Activated naive CD4-positive, alpha-beta T cell treated with anti-CD3 and anti-CD28 coated beads, Interleukin-2, amount 10 ng/mL, durations not matched to agents 7 days and 5 days (primary cell): Measurements from ENCODE around the gene B3GALNT1.

Experiments
- CTCF ChIA-PET: fragments of 350-600 bp; sonication (Branson Sonifier 250); formaldehyde crosslinking; loops from one replicate; lab custom pipeline; 2021; ENCODE audit warnings: antibody characterized with exemption; lab: Charles Lee
- DNase-seq: peaks from one replicate; pipeline ENCODE4 v3.0.0-alpha.2; 2020
- H3K27ac Mint-ChIP-seq: one replicate; pipeline ENCODE4 v1.8.0; 2021; ENCODE audit warnings: mild to moderate bottlenecking, moderate library complexity, mixed read lengths
- H3K27me3 Mint-ChIP-seq: one replicate; pipeline ENCODE4 v1.8.0; 2021; ENCODE audit warnings: mild to moderate bottlenecking, mixed read lengths
- H3K36me3 Mint-ChIP-seq: one replicate; pipeline ENCODE4 v1.8.0; 2021; ENCODE audit warnings: mixed read lengths
- H3K4me1 Mint-ChIP-seq: one replicate; pipeline ENCODE4 v1.8.0; 2021; ENCODE audit warnings: mixed read lengths
- H3K4me3 Mint-ChIP-seq: one replicate; pipeline ENCODE4 v1.8.0; 2021; ENCODE audit warnings: mild to moderate bottlenecking, moderate library complexity, mixed read lengths
- H3K9me3 Mint-ChIP-seq: one replicate; pipeline ENCODE4 v1.8.0; 2021; ENCODE audit warnings: mixed read lengths

Gene B3GALNT1

GRCh38 chr3:161101609-161102008 lies 3.5 kb downstream of the B3GALNT1 start:
- Mint-ChIP-seq H3K27me3 (peaks cover 38% of the 10 kb centered on the region), H3K9me3 (no peaks in the 10 kb centered on the region), H3K4me1 (peaks cover 12% of the 10 kb centered on the region), H3K4me3 (no peak overlapping the region), H3K36me3 (peaks cover 3% of the 10 kb centered on the region), H3K27ac (no peak overlapping the region)
- DNase-seq, result no peak
- CTCF ChIA-PET, result interaction anchor here (1.0 kb wide), 1 partner anchor 19 kb away, joined by 5 read pairs; no protein-coding TSS in a partner anchor

DNA sequence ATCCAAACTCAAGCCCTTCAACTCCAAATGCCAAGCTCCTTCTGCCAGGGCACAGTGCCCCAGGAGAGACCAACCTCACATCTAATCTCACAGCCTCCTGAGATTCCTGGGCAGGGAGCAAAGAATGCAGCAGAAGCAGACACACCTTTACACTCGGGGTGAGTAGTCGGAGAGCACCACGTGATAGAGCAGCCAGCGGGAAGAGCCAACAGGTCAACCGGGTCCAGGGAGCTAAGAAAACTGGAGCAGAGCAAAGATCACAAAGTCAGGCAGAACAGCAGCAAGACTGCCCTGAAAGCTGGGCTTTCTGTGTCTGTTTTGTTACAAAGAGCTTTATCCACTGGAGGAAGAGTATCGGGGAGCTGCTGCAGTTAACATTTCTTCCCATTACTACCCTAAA lies 4.2 kb downstream of the B3GALNT1 start:
- peaks cover 12% of the 10 kb centered on the region for H3K4me1 Mint-ChIP-seq
- no peak for DNase-seq
- no peak overlapping the region for H3K27ac Mint-ChIP-seq
- H3K27me3 Mint-ChIP-seq, result peaks cover 38% of the 10 kb centered on the region
- peaks cover 3% of the 10 kb centered on the region for H3K36me3 Mint-ChIP-seq
- CTCF ChIA-PET, result interaction anchor here (1.0 kb wide), 1 partner anchor 19 kb away, joined by 5 read pairs; no protein-coding TSS in a partner anchor
- H3K4me3 Mint-ChIP-seq, result no peak overlapping the region
- H3K9me3 Mint-ChIP-seq, result no peaks in the 10 kb centered on the region

DNA sequence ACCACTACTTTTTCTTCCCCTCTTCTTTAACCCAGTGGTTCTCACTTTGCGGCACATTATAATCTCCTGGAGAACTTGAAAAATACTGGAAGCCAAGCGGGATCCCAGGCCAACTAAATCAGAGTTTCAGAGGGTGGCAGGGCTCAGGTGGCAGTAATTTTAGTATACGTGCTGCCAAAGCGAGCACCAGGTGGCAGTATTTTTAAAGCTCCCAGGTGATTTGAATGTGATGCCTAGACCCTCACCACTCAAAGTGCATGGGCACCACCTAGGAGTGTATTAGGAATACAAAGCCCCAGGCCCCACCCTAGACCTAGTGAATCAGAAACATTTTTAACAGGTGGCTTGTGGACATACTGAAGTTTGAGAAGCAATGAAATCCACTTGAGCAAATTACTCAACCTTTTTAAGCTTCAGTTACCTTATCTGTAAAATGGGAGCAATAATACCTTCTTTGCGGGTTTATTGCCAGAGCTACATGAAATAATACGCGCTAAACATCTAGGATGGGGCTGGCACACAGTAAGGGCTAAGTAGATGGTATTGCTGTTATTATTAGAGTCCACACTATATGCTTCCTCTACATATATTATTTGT lies 8.3 kb downstream of the B3GALNT1 start:
- Mint-ChIP-seq H3K27me3 (peaks cover 8% of the 10 kb centered on the region), H3K27ac (no peak overlapping the region), H3K4me3 (no peak overlapping the region), H3K9me3 (no peaks in the 10 kb centered on the region), H3K36me3 (no peaks in the 10 kb centered on the region), H3K4me1 (no peaks in the 10 kb centered on the region)
- CTCF ChIA-PET, result interaction anchor here (0.7 to 2.6 kb wide), 9 partner anchors 8 to 178 kb away, joined by 3 to 12 read pairs (median 4); partner anchors contain the start of gene B3GALNT1
- peak; percentile 51 for DNase-seq

DNA sequence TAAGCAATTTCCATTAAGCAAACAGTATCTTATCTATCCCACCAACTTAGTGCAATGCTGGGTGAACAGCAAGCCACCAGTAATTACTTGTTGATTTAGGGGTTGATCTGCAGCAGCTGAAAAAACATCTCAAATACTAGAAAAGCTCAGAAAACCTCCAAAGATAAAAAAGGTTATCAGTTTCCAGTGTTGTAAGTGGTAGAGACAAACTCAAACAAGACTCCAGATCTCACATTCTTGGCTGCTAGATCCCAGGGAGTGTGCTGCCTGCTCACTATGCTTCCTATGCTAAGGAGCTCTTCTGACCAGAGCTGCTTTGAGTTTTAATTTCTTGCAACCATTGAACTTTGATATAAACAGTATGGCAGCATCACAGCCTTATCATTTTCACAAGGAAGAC lies 11.3 kb downstream of the B3GALNT1 start:
- H3K27ac Mint-ChIP-seq, result no peak overlapping the region
- no peaks in the 10 kb centered on the region for H3K27me3 Mint-ChIP-seq
- H3K9me3 Mint-ChIP-seq, result no peaks in the 10 kb centered on the region
- no peak overlapping the region for H3K4me3 Mint-ChIP-seq
- peaks cover 2% of the 10 kb centered on the region for H3K36me3 Mint-ChIP-seq
- DNase-seq, result no peak
- H3K4me1 Mint-ChIP-seq, result no peaks in the 10 kb centered on the region
- CTCF ChIA-PET, result no interaction called here

- Mint-ChIP-seq H3K4me1 (peaks cover 17% of the 10 kb centered on the region), H3K27ac (no peak overlapping the region), H3K4me3 (no peak overlapping the region), H3K27me3 (peaks cover 6% of the 10 kb centered on the region), H3K36me3 (peaks cover 12% of the 10 kb centered on the region), H3K9me3 (no peaks in the 10 kb centered on the region)
- DNase-seq, result no peak
- CTCF ChIA-PET, result interaction anchor here (0.7 kb wide), 1 partner anchor 13 kb away, joined by 3 read pairs; no protein-coding TSS in a partner anchor
Observed at GRCh38 chr3:161084277-161084676, 20.9 kb downstream of the B3GALNT1 start.

DNA sequence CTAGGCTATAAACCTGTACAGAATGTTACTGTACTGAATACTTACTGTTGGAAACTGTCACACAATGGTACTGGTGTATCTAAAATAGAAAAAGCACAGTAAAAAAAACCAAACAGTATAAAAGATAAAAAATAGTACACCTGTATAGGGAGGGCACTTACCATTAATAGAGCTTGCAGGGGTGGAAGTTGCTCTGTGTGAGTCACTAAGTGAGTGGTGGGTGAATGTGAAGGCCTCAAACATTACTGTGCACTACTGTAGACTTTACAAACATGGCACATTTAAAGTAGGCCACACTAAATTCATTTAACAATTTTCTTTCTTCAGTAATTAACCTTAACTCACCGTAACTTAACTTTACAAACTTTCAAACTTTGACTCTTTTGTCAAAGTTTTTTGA lies 22.0 kb downstream of the B3GALNT1 start:
- H3K4me3 Mint-ChIP-seq, result no peak overlapping the region
- no peaks in the 10 kb centered on the region for H3K9me3 Mint-ChIP-seq
- H3K4me1 Mint-ChIP-seq, result peaks cover 20% of the 10 kb centered on the region
- no peak for DNase-seq
- H3K27ac Mint-ChIP-seq, result no peak overlapping the region
- H3K36me3 Mint-ChIP-seq, result peaks cover 12% of the 10 kb centered on the region
- H3K27me3 Mint-ChIP-seq, result peaks cover 6% of the 10 kb centered on the region
- CTCF ChIA-PET, result no interaction called here

- H3K4me3 Mint-ChIP-seq, result no peak overlapping the region
- H3K36me3 Mint-ChIP-seq, result peaks cover 12% of the 10 kb centered on the region
- no peak for DNase-seq
- peaks cover 31% of the 10 kb centered on the region for H3K4me1 Mint-ChIP-seq
- no peak overlapping the region for H3K27ac Mint-ChIP-seq
- peaks cover 9% of the 10 kb centered on the region for H3K27me3 Mint-ChIP-seq
- CTCF ChIA-PET, result interaction anchor here (1.2 kb wide), 1 partner anchor 19 kb away, joined by 5 read pairs; no protein-coding TSS in a partner anchor
- no peaks in the 10 kb centered on the region for H3K9me3 Mint-ChIP-seq
Observed at GRCh38 chr3:161082063-161082462, 23.1 kb downstream of the B3GALNT1 start.

DNA sequence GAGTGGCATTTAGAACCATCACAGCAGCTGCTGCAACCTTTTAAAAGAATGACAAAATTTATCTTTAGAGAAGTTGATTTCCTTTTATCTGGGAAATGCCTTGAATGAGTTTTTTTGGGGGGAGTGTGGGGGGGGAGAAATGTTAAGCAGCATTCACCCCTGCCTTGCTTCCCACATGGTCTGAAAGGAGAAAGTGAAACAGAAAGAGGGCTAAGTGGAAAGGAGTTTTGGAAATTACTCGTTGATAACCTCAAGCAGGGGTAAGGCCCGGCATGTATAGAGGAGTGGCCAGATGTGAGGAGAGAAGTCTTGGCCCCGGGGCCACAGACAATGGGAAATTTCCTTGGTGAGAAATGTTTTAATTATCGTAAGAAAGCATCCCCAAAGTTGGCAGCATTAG lies 23.5 kb downstream of the B3GALNT1 start:
- Mint-ChIP-seq H3K4me3 (no peak overlapping the region), H3K27me3 (peaks cover 10% of the 10 kb centered on the region), H3K9me3 (no peaks in the 10 kb centered on the region), H3K27ac (peak overlapping the region; percentile 55), H3K4me1 (peaks cover 31% of the 10 kb centered on the region), H3K36me3 (peaks cover 12% of the 10 kb centered on the region)
- CTCF ChIA-PET, result interaction anchor here (1.2 kb wide), 1 partner anchor 20 kb away, joined by 5 read pairs; no protein-coding TSS in a partner anchor
- no peak for DNase-seq

- Mint-ChIP-seq H3K27me3 (peaks cover 3% of the 10 kb centered on the region), H3K4me3 (no peak overlapping the region), H3K36me3 (peaks cover 2% of the 10 kb centered on the region), H3K4me1 (peaks cover 66% of the 10 kb centered on the region), H3K27ac (no peak overlapping the region), H3K9me3 (no peaks in the 10 kb centered on the region)
- no peak for DNase-seq
- CTCF ChIA-PET, result no interaction called here
Observed at GRCh38 chr3:161073181-161073580, 32.0 kb downstream of the B3GALNT1 start.

DNA sequence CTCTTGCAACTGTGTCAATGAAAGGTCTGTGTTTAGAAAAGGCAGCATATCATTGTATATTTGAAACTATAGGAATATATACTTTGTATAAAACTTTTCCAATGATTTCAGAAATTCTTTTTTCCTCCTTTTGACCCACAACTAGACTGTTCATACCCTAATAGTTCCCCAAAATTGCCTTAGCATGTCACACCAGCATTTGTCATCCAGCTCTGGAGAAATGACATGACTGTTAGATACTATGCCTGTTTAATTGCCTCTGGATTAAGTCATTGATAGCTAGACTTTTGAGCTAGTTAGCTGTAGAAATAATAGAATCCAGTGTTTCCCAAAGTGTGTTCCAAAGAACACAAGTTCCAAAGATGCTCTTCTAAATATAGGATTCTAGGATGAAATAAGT lies 32.4 kb downstream of the B3GALNT1 start:
- CTCF ChIA-PET, result no interaction called here
- H3K4me3 Mint-ChIP-seq, result no peak overlapping the region

DNA sequence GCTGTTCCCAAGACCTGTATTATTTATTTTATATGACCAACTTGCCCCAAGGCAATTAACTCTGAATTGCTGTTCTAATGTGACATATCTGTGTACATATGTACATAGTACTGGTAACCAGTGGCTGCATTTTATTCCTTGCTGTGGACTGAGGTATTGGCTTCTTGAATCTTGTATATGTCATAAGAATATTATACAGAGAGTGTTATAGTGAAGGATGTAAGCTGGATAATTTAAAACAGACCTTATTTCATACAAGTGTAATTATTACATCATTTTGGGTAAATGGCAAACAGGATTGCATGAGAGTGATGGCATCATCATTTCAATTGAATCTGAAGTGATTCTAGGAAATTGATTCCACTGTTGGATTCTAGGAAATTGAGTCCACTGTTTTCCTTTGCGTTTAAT lies 32.9 kb downstream of the B3GALNT1 start:
- Mint-ChIP-seq H3K9me3 (no peaks in the 10 kb centered on the region), H3K36me3 (peaks cover 2% of the 10 kb centered on the region), H3K27me3 (peaks cover 2% of the 10 kb centered on the region), H3K4me1 (peaks cover 65% of the 10 kb centered on the region), H3K27ac (peak overlapping the region; percentile 78), H3K4me3 (no peak overlapping the region)
- CTCF ChIA-PET, result interaction anchor here (1.2 kb wide), 1 partner anchor 24 kb away, joined by 3 read pairs; no protein-coding TSS in a partner anchor
- no peak for DNase-seq

More for the DNA sequence above, 32.4 kb downstream of the B3GALNT1 start:
- no peak for DNase-seq
- Mint-ChIP-seq H3K36me3 (peaks cover 2% of the 10 kb centered on the region), H3K27ac (peak overlapping the region; percentile 78), H3K9me3 (no peaks in the 10 kb centered on the region), H3K27me3 (peaks cover 3% of the 10 kb centered on the region), H3K4me1 (peaks cover 65% of the 10 kb centered on the region)

DNA sequence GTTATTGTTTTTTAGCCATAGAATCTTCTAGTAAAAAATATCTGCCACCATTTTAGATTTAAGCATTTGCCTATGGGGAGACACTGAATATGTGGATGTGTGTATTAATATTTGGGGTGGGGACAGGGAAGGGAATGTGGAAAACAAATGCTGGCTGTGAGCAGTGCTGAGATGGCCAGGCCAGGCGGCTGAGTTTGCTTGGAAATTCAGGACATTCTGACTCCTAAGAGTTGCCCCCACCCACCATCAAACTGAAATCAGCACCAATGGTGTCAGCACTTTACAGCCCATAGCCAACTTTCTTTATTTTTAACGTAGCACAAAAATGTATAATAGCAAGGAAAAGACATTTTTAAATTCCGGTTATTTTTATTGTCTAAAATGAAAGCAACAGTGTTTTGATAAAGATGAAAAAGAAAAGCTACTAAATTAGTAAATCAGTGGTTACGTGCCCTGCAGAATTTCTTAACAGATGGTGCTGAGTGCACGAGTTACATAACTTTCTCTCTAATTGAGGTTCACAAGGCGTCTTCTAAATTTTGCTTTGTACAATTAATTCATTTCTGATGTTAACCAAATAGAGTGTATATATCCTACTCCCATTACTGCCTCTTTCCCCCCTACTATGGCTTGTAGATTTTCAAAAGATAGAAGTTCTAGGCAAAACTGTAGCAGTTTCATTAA lies 34.0 kb downstream of the B3GALNT1 start:
- H3K27me3 Mint-ChIP-seq, result no peaks in the 10 kb centered on the region
- CTCF ChIA-PET, result interaction anchor here (1.2 kb wide), 1 partner anchor 25 kb away, joined by 3 read pairs; no protein-coding TSS in a partner anchor

GRCh38 chr3:161070252-161070930 lies 34.8 kb downstream of the B3GALNT1 start:
- no peaks in the 10 kb centered on the region for H3K27me3 Mint-ChIP-seq
- DNase-seq, result no peak
- H3K36me3 Mint-ChIP-seq, result peaks cover 2% of the 10 kb centered on the region
- H3K27ac Mint-ChIP-seq, result no peak overlapping the region
- CTCF ChIA-PET, result no interaction called here
- no peak overlapping the region for H3K4me3 Mint-ChIP-seq
- H3K4me1 Mint-ChIP-seq, result peaks cover 66% of the 10 kb centered on the region
- no peaks in the 10 kb centered on the region for H3K9me3 Mint-ChIP-seq

More for the DNA sequence above, 34.0 kb downstream of the B3GALNT1 start:
- Mint-ChIP-seq H3K4me1 (peaks cover 66% of the 10 kb centered on the region), H3K9me3 (no peaks in the 10 kb centered on the region), H3K27ac (no peak overlapping the region), H3K4me3 (no peak overlapping the region), H3K36me3 (peaks cover 2% of the 10 kb centered on the region)
- DNase-seq, result no peak
